Measurements from ENCODE around the gene SMOC1.

SMOC1 gene

DNA sequence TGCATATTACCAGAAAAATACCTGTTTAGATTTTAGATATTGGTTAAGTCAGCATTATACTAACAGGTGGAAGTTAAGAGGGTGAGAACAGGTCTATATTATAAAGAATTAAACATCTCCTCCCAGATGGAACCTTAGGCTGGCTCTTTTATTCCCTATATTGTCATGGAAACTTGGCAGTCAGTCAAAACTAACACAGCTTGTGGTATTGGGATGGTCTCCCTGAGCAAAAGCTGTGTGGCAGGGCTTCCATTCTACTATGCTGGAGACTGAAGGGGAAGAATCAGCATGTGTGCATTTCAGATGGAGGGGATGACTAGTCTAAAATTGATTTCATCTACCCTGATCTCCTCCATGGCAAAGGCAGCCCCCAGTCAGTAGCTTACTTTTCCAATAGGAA is 66.7 kb downstream of the SMOC1 start:
- DNase-seq, result no peak

DNA sequence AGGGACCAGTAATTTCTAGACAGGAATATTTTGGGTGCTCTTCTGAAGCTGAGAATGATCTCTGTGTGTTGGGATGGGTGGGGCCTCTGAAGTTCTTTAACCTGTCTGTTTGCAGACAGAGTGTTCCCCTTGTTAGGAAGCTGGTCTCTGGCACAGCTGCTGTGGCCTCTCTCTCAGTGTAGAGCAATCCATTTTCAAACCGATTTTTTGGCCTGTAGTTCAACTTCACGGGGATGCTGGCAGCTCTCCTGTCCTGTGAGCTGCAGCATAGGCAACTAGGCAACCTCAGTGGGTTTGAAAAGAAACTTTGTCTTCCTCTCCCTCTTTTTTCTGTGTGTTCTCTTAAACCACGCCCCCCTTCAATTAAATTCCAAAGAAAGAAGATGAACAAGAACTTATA is 69.1 kb downstream of the SMOC1 start:
- DNase-seq, result no peak

DNA sequence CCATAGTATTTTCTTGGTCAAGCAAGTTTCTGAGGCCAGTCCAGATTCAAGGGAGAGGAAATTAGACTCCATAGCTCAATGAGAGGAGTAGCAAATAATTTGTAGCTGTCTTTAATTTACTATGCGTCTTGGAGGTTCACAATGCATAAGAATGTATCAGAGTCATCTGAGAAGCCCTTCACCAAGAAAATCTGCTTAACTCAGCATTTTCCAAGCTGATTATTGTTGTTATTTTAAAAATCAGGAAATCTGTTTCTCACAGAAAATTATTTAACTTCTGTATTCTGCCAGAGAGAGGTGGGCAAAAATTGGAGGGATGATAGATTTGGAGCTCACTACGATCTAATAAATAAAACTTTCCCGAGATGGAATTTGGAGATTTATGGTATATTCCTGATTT is 72.0 kb downstream of the SMOC1 start:
- no peak for DNase-seq

DNA sequence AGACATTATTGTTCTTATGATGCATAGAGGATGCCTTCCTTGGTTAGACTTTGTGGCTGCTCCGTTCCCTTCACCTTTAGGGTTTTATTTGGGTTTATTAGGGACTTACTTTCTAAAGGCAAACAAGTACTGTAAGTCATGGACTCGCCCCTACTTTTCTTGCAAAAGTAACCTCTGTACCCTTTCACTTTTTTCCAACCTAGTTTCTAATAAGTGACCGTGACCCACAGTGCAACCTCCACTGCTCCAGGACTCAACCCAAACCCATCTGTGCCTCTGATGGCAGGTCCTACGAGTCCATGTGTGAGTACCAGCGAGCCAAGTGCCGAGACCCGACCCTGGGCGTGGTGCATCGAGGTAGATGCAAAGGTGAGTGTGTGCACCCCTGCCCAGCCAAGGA is 72.7 kb downstream of the SMOC1 start:
- DNase-seq, result no peak

DNA sequence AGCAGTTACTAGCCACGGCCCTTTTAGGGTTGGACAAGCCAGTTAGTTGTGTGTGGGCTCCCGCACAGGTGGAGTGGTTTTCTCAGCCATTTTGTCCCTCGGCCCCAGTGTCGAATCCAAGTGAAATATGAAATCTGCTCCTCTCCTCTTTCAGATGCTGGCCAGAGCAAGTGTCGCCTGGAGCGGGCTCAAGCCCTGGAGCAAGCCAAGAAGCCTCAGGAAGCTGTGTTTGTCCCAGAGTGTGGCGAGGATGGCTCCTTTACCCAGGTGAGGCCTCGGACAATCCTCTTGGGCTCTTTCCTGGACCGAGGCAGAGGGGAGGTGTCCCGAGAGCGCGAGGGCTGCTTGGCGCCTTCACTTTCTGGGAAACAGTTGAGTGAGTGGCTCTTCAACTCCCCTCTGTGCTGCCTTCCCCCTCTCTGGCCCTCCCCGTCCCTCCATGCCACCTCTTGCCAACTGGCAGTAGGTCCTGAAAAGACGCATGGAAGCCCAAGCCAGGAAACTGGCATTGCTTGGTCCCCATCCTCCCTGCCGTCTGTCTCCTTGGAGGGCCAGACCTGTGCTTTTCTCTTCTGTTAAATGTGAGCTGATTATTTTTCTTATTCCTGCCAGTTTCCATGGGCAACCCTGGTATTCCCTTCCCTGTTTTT is 74.2 kb downstream of the SMOC1 start:
- no peak for DNase-seq

DNA sequence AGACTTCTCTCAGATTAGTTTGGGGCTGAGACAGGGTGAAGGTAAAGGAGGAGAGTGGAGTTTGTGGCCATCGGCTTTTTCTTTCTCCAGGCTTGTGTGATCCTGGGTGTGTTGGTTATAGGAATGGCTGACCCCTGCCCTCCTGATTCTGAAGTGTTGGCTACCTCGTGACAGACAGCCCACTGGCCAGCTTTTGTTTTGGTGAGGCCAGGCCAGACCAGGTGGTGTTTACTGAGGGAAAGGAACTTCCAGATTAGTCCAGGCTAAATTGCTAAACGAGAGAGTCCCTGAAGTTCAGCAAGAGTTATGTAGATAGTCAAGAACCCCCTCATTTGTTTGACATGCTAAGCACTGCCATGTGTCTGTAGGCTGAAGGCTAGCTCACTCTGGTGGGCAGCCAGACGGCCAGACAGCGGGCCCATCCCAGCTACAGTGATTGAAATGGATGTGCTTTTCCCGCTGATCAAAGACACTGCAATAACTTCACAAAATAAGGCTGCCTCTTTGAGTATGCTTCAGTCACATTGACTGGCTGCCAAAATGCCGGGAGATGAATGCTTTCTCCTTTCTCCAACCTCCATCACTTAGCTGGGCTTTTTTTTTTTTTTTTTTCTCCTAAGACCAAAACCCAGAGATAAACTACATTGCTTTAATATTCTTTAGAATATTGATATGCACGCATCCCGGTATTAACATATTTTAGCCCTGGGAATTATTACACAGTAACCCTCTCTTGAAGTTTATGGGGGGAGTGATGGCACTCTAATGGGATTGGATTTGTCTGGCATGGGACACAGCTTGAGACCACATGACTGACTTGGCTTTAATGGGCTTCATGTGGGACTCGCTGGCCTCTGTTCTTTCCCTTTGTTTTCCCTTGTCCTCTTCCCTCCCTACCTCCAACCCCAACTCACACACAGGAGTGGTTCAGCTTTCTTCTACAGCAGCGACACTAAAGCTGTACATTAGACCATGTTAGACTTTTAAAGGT is 76.9 kb downstream of the SMOC1 start:
- no peak for DNase-seq

DNA sequence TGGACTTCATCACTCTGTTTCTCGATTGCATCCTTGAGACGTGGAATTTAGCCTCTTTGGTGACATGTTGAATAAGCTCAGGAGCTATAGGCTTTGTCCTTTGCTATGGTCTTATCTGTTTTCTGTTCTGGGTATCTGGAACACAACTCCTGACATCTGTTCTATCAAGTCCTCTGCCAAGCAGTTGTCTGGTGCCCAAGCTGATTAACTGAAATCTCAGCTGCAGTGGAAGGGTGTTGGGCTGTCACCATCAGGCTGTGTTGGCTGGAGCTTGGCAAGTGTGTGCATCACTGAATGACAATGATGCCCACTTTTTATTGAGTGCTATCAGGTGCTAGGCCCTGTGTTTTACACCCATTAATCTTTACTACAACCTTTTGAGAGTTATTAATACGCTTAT is 77.8 kb downstream of the SMOC1 start:
- no peak for DNase-seq

DNA sequence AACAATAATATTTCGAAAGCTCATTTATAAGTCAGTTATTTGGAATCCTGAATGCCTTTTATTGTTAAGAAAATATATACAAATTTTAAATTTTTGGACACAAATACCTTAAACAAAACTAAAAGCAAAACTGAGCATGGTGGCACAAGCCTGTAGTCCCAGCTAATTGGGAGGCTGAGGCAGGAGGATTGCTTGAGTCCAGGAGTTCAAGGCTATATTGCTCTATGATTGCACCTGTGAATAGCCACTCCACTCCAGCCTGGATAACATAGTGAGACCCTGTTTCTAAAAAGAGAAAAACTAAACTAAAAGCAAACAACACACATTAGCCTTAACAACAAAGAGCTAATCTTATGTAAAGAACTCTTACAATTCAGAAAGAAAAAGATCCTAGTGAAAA is 78.8 kb downstream of the SMOC1 start:
- no peak for DNase-seq

DNA sequence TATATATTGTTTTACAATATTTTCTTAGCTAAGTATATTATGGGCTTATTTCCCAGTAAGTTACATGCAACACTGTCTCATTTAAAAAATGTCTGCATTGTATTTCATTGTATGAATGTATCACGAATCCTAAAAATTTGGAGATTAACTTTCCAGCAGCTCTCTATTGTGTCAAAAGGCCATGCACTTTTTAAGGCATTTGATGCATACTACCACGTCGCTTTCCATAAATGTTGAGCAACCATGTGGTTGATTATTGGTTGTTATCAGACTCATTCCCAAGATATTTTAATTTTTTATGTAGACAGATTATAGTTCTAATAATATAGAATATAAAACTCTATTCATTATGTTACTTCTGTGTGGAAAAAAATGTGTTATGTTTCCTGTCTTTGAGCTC is 79.9 kb downstream of the SMOC1 start:
- no peak for DNase-seq

DNA sequence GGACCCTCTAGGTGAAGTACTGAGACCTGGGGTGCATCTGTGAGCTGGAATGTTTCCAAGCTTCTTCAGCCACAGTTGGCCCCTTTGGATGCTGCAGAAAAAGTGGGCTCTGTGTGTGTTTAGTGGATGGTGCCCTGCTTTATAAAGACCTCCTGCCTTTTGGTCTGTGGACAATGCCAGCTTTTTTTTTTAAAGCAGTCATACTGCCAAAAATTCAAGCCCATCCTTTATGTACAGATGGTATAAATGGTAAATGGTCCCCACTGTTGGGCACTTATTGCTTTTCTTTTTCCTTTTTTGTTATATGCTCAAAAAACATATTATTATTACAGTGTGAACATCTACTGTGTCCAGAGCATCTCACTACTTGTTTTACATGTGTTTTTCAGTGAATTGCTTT is 81.1 kb downstream of the SMOC1 start:
- DNase-seq, result no peak

DNA sequence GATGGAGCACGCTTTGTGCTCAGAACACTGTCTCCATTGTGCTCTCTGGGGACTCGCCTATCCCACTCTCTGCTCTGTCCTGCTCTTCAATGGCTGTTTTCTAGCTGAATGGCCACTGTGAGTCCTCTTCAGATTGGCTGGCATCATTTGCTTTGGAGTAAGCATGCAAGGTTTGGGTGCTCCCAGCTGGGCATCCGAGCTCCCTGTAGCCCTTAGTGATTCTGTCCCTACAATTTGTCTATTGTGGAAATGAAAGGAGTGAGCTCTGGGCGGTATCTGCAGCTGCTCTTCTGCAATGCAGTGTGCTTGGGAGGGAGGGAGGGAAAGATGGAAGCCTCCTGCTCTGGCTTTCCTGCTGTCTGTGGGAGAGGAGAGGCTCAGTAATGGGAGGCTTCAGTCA is 84.8 kb downstream of the SMOC1 start:
- no peak for DNase-seq

DNA sequence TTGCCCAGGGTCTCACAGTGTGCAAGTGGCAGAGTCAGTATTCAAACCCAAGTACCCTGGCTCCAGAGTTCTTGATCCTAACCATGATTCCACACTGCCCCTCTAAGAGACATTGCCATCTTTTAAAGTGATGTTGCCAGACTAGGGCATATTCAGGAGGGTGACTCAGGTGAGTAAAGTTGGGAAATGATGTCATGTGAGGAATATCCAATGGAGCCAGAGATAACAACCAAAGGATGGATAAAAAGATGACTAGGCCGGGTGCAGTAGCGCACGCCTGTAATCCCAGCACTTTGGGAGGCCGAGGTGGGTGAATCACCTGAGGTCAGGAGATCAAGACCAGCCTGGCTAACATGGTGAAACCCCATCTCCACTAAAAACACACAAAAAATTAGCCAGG is 85.6 kb downstream of the SMOC1 start:
- DNase-seq, result no peak

DNA sequence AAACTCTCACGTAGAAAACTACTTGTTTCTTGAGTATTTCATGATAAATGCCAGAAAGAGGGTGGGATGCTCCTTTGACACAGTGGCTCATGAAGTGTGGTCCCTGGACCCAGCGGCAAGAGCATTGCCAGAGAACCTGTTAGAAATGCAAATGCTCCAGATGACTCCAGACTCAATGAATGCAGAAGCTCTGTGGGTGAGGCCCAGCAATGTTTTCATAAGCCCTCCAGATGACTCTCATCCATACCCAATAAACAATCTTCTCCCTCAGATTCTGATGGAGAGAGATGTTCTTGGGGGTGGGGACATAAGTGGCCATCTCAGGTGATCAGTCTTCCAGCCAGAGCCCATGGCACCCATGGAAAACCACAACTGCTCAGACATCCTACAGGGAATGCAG is 88.9 kb downstream of the SMOC1 start:
- DNase-seq, result no peak

DNA sequence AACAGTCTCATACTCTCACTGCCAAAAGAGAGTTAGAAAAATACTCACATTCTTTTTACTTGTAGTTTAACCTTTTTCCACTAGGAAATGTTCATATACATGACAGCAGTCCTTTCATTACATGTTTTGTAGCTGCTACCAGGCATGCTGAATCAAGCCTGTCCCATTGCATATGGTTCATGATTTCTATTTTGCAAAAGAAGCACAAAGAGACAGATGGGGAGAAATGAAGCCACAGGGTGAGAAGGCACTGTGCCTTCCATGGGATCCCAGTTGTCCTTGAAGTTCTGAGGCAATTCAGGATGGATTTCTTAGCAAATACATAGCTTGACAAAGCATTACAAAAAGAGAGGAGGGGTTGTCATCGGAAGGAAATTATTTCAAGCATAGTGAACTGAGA is 89.5 kb downstream of the SMOC1 start:
- DNase-seq, result no peak

DNA sequence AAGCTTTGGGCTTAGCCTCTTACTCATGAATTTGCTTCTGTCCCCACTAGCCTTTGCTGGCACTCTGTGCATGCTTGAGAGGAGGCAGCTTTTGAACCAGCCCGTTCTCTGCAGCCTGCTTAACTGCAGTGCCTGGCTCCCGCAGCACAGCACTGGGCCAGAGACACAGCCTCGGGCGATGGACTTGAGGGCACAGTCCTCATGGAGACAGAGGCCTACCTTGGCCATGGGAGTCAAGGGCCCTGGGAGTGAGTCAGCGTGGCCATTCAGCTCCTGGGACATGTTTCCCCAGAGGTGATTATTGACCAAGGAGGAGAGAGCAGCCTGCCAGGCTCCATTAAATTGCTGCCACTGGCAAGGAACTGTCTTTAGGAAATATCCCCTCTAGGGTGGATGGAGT is 93.5 kb downstream of the SMOC1 start:
- no peak for DNase-seq

DNA sequence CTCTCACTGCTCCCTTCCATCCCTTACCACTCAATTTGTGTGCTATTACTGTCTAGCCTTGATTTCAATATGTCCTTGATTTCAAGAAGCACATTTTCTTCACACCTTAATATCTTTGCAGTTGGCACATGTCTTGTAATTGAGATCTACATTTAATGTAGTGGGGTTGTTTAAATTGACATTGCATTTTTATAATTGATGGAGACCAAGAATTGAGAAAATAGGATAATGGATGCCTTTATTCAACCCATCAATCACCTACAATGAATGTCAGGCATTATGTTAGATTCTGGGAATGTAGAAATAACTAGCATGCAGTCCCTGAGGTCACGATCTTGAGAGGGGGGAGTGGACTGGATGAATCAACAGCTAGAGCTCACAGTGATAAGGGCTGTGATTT is 94.6 kb downstream of the SMOC1 start:
- no peak for DNase-seq

DNA sequence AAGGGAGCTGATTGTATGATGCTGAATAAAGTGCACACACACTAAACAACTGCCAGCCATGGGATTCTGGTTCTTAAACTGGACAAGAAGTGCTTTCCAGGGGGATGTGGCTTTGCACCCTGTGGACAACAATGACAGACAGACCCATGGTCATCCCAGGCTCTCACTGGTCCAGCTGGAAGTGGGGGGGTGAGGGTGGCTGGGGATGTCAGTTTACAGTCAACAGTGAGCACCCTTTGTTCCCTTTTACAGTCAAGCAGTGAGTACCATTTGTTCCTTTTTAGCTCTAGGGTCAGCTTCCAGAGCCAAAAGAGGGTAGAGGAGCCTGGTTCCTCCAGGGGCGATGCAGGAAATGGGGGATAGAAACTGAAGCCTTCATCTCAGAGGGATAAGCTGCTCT is 100.7 kb downstream of the SMOC1 start:
- DNase-seq, result no peak

DNA sequence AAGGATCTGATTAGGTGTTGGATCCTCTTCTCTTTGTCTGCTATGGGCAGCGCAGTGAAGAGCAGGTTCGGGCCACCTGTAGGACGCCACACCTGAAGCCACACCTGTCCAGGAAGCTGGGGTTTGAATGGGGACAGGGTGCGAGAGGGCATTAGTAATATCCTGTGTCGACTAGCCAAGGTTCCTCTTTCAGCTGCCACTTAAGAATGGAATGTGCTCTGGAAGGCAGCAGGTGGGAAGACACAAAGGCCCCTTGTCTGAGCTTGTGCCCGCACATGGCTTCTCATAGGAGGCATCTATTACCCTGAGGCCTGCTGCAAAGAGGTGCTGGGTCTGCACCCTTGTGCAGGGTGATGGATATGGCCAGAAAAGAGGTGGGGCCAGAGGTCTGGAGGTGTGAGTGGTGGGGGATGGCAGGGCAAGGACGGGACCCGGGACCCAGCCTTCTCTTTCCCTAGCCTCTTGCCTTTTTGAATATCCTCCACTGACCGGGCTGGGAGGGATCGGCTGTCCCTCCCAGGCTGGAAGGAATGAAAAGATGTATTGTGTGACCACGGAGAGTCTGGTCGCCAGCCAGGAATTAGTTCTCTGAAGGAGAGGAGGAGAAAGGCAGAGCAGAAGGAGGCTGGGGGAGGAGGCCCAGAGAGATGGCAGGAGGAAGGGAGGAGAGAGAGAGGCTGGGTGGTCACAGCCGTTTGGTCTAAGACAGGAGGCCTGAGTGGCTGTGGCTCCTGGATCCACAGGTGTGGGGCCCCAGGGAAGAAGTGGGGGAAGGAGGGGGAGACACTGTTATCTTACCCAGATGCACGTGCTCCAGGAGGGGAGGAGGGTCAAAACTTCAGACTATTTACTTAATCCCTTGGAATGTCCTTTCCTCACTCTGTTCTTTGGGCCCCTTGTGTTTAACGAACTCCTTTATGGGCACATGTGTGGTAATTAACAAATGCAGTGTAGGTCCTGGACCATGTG is 101.5 kb downstream of the SMOC1 start:
- no peak for DNase-seq

DNA sequence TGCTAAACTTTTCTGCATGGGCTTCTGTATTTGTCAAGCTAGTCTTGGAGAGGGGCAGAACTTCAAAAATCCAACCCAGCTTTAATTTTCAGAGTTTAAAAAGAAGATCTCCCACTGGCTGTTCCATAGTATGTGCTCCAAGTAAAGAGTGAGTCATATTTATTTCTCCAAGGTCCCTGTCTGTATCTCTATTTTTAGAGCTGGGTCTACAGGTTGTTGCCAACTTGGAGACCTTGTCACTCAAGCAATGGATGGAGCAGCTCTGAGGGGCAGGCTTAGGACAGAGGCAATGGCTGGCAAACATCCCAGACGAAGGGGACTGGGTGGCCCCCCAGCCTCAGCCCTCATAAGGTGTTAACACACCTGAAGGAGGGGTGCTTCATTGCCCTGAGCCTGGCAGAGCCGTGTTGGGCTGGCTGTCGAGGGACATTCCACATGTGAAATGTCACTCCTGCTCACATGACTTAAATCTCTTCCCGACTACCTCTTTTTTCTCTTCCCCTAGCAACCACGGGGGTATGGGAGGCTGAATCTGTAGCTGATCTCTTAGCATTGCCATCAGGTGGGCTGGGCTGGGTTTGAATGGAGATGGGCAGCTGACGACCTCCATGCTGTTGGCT is 103.1 kb downstream of the SMOC1 start:
- DNase-seq, result no peak

DNA sequence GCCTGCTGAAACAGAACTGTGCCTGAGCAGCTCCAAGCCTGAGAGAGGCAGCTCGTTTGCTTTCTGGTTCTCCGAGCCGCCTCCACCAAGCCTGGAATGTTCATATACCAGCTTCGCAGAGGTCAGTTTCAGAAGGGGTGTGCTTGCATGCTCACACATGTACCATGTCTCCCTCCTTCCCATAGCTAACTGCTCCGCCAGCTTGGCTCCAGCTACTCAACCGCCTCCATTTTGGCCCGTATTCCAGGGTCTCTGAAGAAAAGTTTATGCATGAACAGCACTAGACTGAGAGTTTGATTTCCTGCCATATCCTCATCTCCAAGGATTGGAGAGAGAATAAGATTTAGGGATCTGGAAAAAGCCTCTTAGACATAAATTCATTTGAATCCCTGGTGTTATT is 103.7 kb downstream of the SMOC1 start:
- DNase-seq, result no peak

DNA sequence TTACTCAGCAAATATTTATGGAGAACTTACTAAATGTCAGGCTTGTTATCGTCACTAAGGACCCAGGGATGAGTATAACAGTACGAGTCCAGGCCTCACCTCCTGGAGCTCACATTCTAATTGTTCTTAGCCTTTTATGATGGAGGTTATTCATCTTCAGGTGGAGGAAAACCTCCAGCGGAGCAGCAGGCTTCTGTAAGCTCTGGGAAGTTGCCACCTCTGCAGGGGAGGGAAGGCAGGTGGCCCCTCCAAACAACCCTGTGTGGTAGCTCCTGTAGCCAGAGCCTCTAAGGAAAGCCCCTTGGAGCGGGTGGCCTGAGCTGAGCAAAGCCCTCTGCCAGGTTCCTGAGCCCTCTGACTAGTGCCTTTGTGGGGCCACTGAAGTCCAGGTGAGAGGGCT is 104.1 kb downstream of the SMOC1 start:
- DNase-seq, result no peak

DNA sequence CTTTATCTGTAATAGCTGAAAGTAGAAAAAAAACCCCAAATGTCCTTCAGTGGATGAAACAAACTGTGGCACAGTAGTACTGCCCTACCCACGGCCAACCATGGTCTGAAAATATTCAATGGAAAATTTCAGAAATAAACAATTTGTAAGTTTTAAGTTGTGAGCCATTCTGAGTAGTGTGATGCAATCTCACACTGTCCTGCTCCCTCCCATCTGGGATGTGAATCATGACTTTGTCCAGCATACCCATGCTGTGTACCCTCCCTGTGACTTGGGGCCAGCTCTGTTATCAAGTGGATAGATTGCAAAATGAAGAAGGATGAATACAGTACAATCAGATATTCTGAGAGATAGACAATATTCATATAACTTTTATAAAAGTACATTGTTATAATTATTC is 106.2 kb downstream of the SMOC1 start:
- no peak for DNase-seq

DNA sequence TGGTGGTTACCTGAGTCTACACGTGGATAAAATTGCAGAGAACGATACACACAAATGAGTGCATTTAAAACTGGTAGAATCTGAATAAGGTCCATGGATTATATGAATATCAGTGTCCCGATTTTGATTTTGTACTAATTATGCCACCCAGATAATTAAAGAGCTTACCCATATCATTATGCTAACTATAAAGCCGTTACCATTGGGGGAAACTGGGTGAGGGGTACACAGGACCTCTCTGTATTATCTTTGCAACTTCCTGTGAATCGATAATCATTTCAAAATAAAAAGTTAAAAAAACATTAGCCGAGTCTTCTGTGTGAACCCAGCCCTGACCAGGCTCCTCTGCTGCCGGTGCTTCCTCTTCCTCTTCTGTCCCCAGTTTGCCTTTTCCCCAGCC is 107.1 kb downstream of the SMOC1 start:
- DNase-seq, result no peak
